ENCODE data around the gene EPB41L4B. TPM values are rescaled to one million over a fixed set of nuclear protein-coding genes. Genes with fewer than 3 reads are reported as not detected.
A peak's percentile ranks its signal among the peaks of the same experiment; 100 is the strongest.
"Not testable (repeated sequence)": the region's sequence is repeated elsewhere in the genome, so short reads cannot be mapped to it uniquely, and the experiment has no call there.

EPB41L4B gene
- total RNA-seq, 1 donor from 2014 or later: 51.4 TPM

DNA sequence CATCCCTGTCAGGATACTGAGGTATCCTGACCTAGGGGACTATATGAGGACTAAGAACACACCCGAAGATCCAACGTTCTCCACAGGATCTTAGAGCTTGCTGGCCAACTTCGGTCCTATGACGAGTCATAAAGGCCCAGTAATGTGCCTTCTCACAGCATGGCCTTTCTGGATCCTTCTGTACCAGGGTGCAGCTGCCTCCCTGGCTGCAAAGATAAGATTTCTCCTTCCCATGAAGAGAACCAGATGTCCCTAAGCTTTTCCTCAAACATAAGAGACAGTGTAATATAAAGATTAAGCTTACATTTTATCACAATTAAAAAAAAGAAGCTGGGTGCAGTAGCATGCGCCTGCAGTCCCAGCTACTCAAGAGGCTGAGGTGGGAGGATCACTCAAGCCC is 18.3 kb downstream of the EPB41L4B start:
- ATAC-seq: no peak
- no peak for DNase-seq (ENCODE audit: low spot score)

DNA sequence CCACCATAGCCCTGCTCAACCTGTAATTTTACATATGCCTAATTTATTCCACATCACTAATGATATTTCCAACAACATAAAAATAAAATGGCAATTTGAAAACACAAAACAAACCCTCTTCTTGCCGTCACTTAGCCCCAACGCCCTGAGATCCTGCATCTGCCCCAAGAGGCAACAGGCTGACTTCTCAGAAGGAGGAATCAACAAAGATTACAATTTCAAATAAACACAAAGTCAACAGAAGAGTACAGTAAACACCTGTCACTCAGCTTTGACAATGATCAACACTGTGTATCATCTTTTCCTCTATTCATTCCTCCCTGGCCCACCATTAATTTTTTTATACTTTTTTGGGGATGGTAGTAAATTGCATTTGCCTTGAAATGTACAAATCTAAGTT is 19.8 kb downstream of the EPB41L4B start:
- DNase-seq (ENCODE audit: low spot score): no peak
- no peak for ATAC-seq

DNA sequence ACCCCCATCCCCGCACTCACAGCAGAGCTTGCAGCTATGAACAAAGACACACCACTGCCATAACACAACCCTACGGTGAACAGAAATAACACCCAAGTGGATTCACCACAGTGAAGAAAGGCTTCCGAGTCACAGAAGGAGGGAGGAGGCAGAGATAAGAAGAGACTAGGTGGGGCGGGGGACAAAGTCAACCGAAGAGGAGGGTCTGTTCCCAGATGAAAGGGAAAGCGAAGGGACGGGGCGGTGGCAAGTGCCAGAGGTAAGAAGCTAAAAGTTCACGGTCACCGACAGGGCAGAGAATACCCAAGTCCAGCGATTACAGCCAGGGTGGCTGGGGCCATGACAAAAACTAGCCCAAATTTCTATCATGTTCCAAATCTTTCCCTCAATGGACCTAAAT is 21.0 kb downstream of the EPB41L4B start:
- ATAC-seq: no peak
- no peak for DNase-seq (ENCODE audit: low spot score)

DNA sequence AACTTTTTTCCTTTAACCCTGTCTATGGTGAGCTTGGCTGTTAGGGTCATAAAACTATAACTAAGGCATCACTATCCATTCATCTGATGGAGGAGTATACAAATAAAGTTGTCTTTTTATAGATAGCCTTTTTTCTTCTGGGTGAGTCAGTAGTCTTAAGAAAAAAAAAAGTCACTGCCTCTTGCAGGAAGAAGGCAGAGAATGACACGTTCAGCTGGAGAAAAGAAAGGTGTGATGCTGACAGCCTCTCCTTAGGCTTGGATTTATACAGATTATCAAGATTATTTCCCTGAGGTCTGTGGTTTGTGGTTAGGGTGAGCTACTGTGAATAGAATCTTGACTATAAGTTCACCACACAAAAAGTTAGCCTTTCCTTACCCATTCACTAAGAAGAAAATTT is 23.0 kb downstream of the EPB41L4B start:
- no peak for DNase-seq (ENCODE audit: low spot score)
- no peak for ATAC-seq

DNA sequence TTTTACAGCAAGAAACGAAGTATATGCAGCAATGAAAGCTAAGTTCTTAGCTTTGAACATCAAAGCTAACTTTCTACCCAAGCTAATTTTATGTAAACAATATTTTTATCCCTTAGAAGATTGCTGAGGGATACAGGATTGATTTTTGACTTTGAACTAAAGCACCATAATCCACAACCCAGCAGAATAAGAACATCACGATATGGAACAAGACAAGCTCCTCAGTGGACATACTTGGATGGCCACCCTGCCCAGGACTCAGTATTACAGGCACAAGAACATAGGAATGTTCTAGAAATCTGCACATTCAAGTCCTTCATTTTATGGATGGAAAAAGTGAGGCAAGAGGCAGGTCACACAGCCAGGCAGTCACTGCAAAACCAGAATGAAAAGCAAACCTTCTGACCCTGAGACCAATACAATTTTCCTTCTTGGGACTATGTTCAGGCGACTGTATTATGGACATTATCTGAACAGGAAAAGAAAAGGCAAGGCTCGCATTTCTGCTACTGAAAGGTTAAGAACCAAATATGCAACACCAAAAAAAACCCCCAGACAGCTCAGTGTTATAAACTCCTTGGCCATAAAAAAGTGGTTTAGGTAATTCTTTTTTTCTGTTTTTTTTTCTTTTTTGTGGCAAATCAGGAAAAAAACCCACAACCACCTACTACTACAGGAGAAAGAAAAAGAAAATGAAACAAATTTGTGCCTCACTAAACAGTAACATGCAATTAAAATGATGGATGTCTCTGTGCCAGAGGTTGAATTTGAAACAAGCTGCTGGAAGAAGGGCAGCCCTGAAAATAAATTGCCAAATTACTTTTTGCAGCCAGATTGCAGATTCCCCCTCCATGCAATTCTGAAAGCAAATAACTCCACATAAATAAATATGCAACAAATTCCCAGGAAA is 25.4 kb downstream of the EPB41L4B start:
- no peak for DNase-seq (ENCODE audit: low spot score)
- peak; percentile 23 for ATAC-seq

DNA sequence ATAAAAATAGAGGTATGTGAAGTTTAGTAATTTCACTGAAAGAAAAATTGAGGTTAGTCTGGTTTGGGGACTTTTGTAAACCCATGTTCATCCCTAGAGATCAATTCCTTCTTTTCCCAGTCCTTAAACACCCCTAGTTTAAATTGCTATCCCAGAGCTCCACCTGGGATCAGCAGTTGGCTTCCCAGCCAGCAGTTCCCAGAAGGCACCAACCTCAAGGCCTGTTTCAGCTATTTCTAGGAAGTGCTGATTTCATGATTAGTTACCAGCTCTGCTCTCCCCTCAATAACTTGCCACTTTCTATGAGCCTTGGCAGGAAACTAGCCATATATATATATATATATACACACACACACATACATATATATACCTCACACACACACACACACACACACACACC is 30.5 kb downstream of the EPB41L4B start:
- ATAC-seq (no peak), DNase-seq (ENCODE audit: low spot score) (no peak)

DNA sequence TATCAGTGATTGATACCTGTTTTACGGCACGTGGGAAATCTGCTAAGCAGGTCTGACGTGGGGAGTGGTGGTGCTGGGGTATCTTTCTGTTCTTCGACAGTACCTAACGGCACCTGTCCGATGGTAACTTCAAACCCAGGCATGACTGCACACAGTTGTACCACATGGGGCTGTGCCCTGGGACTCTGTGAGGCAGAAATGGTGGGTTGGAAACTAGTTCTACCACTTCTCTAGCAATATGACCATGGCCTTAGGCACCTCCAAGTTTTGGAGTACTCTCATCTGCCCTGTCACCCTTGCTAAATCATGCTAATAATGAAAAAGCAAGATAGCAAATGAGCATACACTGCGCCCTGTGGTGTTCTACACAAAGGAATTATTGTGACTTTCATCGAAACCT is 30.9 kb downstream of the EPB41L4B start:
- ATAC-seq: no peak
- DNase-seq (ENCODE audit: low spot score): no peak

DNA sequence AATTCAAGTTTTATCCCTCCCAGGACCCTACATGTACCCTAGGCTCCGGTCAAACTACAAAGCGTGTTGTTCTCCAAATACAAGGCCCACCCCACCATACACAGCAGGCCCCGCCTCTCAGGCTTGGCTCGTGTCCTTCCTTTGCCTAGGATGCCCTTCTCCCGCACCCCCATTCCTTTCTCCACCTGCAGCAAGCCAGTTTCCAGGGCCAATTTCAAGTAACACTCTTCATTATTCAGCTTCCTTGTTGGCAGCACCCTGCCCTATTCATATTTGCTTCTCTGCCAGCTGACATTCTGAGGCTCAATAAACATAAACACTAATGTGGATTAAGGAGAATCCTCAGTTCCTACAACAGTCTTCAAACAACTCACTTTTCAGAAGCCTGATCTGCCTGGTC is 31.7 kb downstream of the EPB41L4B start:
- ATAC-seq (no peak), DNase-seq (ENCODE audit: low spot score) (no peak)

DNA sequence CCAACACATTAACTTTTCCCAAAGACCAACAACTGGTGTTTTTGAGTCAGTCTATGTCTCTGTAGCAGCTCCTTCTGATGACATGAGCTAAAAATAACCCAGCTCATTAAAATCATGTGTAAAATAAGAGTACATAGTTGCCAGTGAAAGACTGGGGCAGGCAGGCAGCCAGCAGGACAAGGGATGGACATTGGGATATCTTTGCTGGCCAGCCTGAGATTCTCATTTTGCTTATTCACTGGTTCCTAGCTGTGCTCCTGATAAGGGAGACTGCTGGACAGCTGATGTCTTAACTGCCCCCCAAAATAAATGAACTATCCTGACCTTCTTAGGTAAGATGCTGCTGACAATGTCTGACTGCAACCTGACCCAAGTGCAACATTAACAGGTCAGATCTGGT is 33.9 kb downstream of the EPB41L4B start:
- ATAC-seq (peak; percentile 24), DNase-seq (ENCODE audit: low spot score) (no peak)

DNA sequence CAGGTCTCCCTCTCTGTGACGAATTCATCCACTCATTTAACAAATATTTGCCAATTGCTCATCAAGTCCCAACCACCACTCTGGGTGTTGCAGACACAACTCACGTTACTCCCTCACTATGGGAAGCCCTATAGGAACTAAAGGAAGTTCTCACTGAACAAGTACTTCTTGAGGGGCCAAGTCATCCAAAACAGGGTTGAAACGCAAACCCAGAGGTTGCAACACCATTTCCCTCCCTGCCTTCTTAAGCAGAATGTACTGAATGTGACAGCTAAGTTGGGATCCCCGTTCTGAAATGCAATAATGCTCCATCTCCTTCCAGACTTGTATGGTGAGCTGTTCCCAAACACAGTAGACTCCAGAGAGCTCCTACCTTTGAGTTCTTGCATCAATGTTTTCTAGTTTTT is 34.3 kb downstream of the EPB41L4B start:
- ATAC-seq: no peak
- DNase-seq (ENCODE audit: low spot score): no peak

DNA sequence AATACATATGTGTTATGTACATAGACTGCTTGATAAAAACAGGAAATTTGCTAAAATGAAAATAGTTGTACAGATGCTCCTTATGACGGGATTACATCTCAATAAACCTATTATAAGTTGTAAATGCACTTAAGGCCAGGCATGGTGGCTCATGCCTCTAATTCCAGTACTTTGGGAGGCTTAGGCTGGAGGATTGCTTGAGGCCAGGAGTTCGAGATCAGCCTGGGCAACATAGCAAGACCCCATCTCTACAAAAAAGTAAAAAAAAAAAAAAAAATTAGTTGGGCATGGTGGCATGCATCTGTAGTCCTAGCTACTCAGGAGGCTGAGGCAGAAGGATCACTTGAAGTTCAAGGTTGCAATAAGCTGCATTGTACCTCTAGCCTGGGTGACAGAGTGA is 37.2 kb downstream of the EPB41L4B start:
- DNase-seq (ENCODE audit: low spot score); ATAC-seq: not testable (repeated sequence)

DNA sequence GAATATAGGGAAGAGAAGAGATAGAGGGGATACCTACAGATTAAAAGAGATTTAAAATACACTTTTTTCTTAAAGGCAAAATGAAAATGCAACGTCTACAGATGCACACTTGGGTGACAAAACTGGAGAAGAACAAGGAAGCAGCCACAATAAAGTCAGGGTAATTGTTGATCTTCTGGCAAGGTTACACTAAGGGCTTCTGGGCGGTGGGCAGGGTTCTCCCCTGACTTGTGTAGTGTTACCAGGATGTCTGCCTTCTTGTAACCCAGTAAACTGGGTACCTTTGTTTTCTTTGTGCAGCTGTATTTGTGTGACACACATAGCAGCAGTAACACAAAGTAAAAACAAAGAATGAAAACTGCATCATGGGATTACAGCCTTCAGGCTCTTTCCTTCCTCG is 37.8 kb downstream of the EPB41L4B start:
- DNase-seq (ENCODE audit: low spot score) (no peak), ATAC-seq (no peak)

DNA sequence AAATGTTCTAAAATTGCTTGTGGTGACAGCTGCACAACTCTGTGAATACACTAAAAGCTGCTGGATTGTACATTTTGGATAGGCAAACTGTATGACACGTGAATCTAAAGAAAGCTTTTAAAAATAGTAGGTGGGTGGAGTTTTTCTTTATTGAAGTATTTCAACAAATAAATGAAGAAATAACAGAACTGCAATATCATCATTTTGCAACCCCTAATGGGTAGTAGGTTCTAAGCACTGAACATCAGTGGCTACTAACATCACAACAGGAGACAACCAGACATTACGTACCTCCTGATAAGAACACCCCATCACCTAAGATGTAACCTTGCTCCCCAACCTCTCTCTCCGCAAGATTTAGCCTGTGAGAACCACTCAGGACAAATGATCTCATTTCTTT is 38.6 kb downstream of the EPB41L4B start:
- ATAC-seq (no peak), DNase-seq (ENCODE audit: low spot score) (no peak)

DNA sequence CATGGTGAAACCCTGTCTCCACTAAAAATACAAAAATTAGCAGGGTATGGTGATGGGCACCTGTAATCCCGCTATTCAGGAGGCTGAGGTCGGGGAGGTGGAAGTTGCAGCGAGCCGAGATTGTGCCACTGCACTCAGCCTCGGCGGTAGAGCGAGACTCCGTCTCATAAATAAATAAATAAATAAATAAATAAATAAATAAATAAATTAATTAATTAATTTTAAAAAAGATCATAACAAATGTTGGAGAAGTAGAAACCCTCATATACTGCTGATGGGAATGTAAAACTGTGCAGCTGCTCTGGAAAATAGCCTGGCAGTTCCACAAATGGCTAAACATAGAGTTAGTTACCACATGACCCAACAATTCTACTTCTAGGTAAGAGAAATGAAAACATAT is 39.3 kb downstream of the EPB41L4B start:
- no peak for ATAC-seq
- no peak for DNase-seq (ENCODE audit: low spot score)

DNA sequence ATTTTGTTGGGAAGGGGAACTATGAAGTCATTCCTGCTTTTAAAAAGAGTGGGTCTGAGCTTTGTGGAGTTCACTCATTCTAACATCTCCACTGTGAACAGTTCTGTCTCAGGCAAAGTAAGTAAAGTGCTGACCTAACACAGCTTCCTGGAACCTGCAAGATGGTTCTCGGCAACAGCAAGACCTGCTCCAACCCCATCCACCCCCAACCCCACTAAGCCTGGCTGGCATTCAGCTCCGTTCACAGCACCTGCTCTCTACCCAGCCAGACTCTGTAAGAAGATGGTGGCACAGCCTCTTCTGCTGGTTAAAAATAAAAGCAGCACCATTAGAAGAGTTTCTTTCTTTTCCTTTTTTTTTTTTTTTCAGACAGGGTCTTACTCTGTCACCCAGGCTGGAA is 42.0 kb downstream of the EPB41L4B start:
- ATAC-seq: no peak

DNA sequence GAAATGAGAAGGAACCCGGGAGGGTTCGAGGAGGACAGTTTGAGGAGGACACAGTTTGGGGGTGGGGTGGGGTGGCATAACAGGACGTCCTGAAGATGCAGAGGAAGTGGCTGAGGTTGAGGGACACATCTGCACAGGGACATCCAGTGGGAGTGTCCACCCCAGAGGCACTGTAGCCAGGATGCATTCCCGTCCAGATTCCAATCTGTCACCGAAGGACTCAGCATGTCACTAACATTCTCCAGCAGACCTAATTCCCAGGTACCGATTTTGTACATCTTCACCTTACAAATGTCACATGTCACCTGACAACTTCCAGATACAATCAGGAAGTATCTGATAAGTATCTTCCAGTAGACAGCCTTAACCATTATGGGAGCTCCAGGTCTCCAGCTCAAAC is 42.6 kb downstream of the EPB41L4B start:
- ATAC-seq (no peak), DNase-seq (ENCODE audit: low spot score) (no peak)

More for the DNA sequence above, 42.0 kb downstream of the EPB41L4B start:
- no peak for DNase-seq (ENCODE audit: low spot score)

DNA sequence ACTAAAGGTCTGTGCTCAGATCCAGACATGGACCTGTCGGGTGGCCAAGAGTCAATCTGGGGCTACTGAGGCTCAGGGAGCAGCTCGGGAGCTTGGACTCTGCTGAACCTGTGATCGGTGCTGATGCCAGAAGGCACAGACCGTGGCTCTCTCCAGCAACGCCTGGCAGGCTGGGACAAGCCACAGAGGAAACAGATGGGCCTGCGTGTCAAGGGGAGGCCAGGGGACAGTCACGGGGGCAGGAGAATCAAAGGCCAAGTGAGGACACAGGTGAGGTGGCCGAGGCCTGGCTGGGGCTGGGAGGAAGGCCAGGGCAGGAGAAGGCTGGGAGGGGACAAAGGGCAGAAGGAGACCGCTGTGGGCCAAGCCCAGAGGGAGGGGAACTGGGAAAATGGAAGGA is 43.4 kb downstream of the EPB41L4B start:
- DNase-seq (ENCODE audit: low spot score) (peak; percentile 89), ATAC-seq (peak; percentile 82)

DNA sequence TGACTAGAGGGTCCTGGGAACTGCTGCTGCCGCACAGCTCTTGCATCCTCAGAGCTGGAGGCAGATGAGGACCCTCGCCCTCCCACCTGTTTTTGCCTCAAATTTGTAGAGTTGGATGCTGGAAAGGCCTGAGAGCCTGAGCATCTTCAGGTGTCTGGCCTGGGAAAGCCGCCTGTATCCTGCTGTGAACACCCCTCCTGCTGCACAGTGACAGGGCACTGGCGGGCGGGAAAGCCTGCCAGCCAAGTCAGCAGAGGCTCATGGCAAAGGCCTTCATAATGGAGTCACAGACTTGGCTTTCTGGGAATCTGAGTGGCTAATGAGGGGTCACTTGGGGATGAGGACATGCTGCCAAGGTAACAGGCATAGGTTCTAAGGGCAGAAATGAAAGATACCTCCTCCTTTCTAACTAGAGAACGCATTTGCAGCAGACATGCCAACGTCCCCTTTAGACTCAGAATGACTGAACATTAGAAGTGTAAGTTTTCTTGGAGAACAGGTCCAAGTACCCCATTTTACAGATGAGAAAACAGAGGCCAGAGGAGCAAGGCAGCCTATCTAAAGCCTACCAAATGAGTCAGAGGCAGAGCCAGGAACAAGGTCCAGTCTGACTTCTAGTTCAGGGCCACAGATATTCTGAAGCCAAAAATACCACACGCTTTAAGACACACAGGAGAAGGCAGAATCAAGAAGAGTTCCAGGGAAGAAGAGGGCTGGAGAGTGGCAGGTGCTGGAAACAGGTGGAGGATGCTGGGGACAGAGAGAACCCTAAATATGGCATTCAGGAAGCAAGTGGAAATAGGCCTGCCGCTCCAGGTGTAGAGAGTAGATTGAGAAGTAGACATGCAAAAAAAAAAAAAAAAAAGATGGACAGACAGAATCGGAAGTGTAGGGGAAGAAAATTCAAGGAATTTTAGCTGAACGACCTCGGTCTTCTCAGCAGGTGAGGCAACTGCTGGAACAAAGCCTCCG is 44.1 kb downstream of the EPB41L4B start:
- ATAC-seq: no peak
- no peak for DNase-seq (ENCODE audit: low spot score)

DNA sequence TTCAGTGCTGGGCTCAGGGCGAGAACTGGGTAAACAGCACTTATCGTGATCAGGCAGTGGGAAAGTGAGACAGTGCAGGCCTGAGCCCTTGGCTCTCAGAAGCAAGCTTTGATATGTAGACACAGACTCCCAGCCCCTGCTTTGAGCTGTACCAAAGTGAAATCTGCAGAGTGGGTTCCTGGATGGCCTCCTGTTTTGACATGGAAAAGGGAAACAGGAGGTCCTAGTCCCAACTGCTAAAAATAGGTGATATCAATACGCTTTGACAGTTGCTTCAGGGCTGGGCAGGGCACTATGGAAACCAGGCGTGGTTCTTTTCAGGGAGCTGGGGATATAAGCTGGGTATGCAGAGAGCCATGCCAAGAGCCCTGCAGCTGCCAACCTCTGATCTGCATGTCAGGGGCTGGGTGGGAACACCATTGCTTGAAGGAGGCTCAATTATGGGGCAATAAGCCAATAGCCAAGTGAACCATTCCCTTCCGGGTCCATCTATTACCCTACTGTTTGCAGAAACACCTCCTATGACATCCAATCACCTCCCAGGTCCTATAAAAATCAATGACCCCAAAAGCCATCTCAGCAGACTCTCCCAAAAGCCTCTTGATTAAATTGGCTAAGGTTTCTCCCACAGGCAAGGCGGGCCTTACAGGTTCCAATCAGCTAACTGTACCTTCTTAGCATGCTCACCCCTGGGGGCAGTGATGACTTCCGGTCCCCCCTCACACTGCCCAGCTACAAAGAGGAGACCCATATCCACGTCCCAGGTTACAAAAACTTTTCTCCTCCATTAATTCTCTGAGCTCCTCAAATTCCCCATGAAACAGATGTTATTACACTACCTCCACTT is 45.8 kb downstream of the EPB41L4B start:
- DNase-seq (ENCODE audit: low spot score) (peak; percentile 60), ATAC-seq (peak; percentile 50)

DNA sequence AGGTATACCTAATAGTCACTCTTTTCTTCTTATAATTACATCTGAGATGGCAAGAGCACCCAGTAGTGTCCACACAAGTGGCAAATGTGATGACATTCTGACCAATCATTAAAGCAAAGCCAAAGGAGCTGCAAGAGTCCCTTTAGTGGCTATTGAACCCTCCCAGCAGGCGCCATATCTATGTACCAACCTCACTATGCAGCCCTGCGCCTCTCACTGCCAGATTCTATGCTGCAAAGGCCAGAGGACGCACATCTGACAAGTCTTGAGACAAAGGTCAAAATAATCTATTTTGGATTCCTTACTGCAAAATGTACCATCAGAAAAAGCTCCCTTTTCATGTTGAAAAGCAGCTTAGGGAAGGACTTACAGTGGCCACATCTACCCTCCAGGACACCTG is 47.0 kb downstream of the EPB41L4B start:
- no peak for ATAC-seq
- no peak for DNase-seq (ENCODE audit: low spot score)

DNA sequence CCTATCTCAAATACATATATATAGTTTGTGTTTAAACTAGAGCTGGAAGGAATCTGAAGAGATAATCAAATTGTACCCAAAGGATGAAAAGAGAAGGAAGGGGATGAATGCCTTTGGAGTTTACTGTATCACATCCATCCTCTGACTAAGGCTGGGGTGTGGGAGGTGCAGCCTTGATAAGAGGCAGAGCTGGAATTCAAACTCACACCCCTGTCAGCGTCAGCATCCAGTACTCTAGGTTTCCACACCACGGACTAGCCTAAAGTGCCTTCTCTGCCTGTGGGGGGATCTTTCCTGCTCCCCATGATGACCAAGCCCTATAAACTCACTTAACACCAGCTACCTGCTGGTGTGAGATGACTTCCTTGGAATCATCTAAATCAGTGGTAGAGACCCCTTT is 48.1 kb downstream of the EPB41L4B start:
- DNase-seq (ENCODE audit: low spot score): no peak
- ATAC-seq: no peak

Data from left lobe of liver (tissue), 2 donors.